ENCODE data around the gene RABGAP1L. TPM values are rescaled to one million over a fixed set of nuclear protein-coding genes. Genes with fewer than 3 reads are reported as not detected.
A peak's percentile ranks its signal among the peaks of the same experiment; 100 is the strongest.

The RABGAP1L gene
- total and polyA plus RNA-seq, 7 experiments from 2014 or later = 38.4 to 97.4 (median 55.1) TPM

- Mint-ChIP-seq H3K4me1 (peaks cover 0 to 18% (median 4%) of the 10 kb centered on the region in 7 donors), H3K36me3 (no peaks in the 10 kb centered on the region), H3K4me3 (no peak overlapping the region), H3K9me3 (no peaks in the 10 kb centered on the region), H3K27ac (peak overlapping the region in 1 of 9 donors; percentile 12), H3K27me3 (no peaks in the 10 kb centered on the region)
- ChIA-PET CTCF (interaction anchor here (0.6 to 0.9 kb wide), 4 partner anchors 113 to 526 kb away, joined by 3 to 9 read pairs (median 3); no protein-coding TSS in a partner anchor), POLR2A (interaction anchor here (0.7 kb wide), 1 partner anchor 212 kb away, joined by 3 read pairs; no protein-coding TSS in a partner anchor)
- H3K27me3 ChIP-seq (ENCODE audit: control insufficient read depth in 2 of 2, insufficient read depth in 2 of 2, low read length in 2 of 2) = no peaks in the 10 kb centered on the region
- H3K36me3 ChIP-seq (ENCODE audit: control insufficient read depth in 2 of 3, insufficient read depth in 3 of 3, low read length in 3 of 3) = no peaks in the 10 kb centered on the region
- no peaks in the 10 kb centered on the region for H3K9me3 ChIP-seq (ENCODE audit: control insufficient read depth in 2 of 3, low read length in 3 of 3)
- no peak overlapping the region for H3K27ac ChIP-seq (ENCODE audit: low read depth, low read length)
- ATAC-seq (peak; percentile 68), DNase-seq (peak in 7 of 9 donors; percentile 19 to 58 (median 43))
- intact Hi-C loops (cut with micrococcal nuclease) = loop anchor here (1.0 to 10.0 kb wide), 8 partner anchors 29 to 545 kb away; no protein-coding TSS in a partner anchor
- no peak overlapping the region for H3K4me3 ChIP-seq (ENCODE audit: low read length)
- H3K4me1 ChIP-seq (ENCODE audit: control insufficient read depth in 2 of 2, insufficient read depth in 2 of 2, low read length in 2 of 2) = no peaks in the 10 kb centered on the region
These were observed 610.7 kb downstream of the RABGAP1L start for GRCh38 chr1:174769961-174770549.

GRCh38 chr1:174775621-174776020 is 616.3 kb downstream of the RABGAP1L start:
- CTCF ChIA-PET = interaction anchor here (1.2 kb wide), 1 partner anchor 22 kb away, joined by 7 read pairs; no protein-coding TSS in a partner anchor
- H3K4me3 Mint-ChIP-seq = no peak overlapping the region

GRCh38 chr1:174777262-174777661 is 617.9 kb downstream of the RABGAP1L start:
- DNase-seq = no peak
- ChIA-PET CTCF (no interaction called here), POLR2A (no interaction called here)
- Histone ChIP-seq H3K4me1 (ENCODE audit: control insufficient read depth in 2 of 2, insufficient read depth in 2 of 2, low read length in 2 of 2) (no peaks in the 10 kb centered on the region), H3K9me3 (ENCODE audit: control insufficient read depth in 2 of 3, low read length in 3 of 3) (no peaks in the 10 kb centered on the region), H3K4me3 (ENCODE audit: low read length) (no peak overlapping the region), H3K36me3 (ENCODE audit: control insufficient read depth in 2 of 3, insufficient read depth in 3 of 3, low read length in 3 of 3) (no peaks in the 10 kb centered on the region), H3K27ac (ENCODE audit: low read depth, low read length) (no peak overlapping the region), H3K27me3 (ENCODE audit: control insufficient read depth in 2 of 2, insufficient read depth in 2 of 2, low read length in 2 of 2) (no peaks in the 10 kb centered on the region)
- Mint-ChIP-seq H3K27ac (no peak overlapping the region), H3K27me3 (peaks cover 0 to 2% (median 0%) of the 10 kb centered on the region in 5 donors), H3K4me3 (no peak overlapping the region), H3K9me3 (peaks cover 0 to 3% (median 0%) of the 10 kb centered on the region in 11 donors), H3K36me3 (peaks cover 0 to 17% (median 4%) of the 10 kb centered on the region in 5 donors), H3K4me1 (peaks cover 2 to 17% (median 12%) of the 10 kb centered on the region in 7 donors)
- no peak for ATAC-seq
- intact Hi-C loops (cut with micrococcal nuclease) = loop anchor here in 1 of 2 donors (10.0 kb wide), 2 partner anchors 108 to 538 kb away; no protein-coding TSS in a partner anchor

More at GRCh38 chr1:174775621-174776020, 616.3 kb downstream of the RABGAP1L start:
- H3K9me3 ChIP-seq (ENCODE audit: control insufficient read depth in 2 of 3, low read length in 3 of 3) = no peaks in the 10 kb centered on the region
- DNase-seq (no peak), ATAC-seq (no peak)
- intact Hi-C loops (cut with micrococcal nuclease) = loop anchor here in 1 of 2 donors (10.0 kb wide), 2 partner anchors 109 to 539 kb away; no protein-coding TSS in a partner anchor
- Mint-ChIP-seq H3K4me1 (peaks cover 2 to 17% (median 12%) of the 10 kb centered on the region in 7 donors), H3K27me3 (no peaks in the 10 kb centered on the region), H3K27ac (no peak overlapping the region), H3K9me3 (peaks cover 0 to 3% (median 0%) of the 10 kb centered on the region in 11 donors), H3K36me3 (peaks cover 0 to 12% (median 4%) of the 10 kb centered on the region in 5 donors)
- H3K27me3 ChIP-seq (ENCODE audit: control insufficient read depth in 2 of 2, insufficient read depth in 2 of 2, low read length in 2 of 2) = no peaks in the 10 kb centered on the region
- no peaks in the 10 kb centered on the region for H3K36me3 ChIP-seq (ENCODE audit: control insufficient read depth in 2 of 3, insufficient read depth in 3 of 3, low read length in 3 of 3)
- POLR2A ChIA-PET = no interaction called here
- H3K27ac ChIP-seq (ENCODE audit: low read depth, low read length) = no peak overlapping the region
- H3K4me1 ChIP-seq (ENCODE audit: control insufficient read depth in 2 of 2, insufficient read depth in 2 of 2, low read length in 2 of 2) = no peaks in the 10 kb centered on the region
- no peak overlapping the region for H3K4me3 ChIP-seq (ENCODE audit: low read length)

GRCh38 chr1:174785510-174785909 is 626.2 kb downstream of the RABGAP1L start:
- H3K36me3 ChIP-seq (ENCODE audit: control insufficient read depth in 2 of 3, insufficient read depth in 3 of 3, low read length in 3 of 3) = no peaks in the 10 kb centered on the region
- no peak for DNase-seq
- ChIA-PET POLR2A (interaction anchor here (0.6 kb wide), 1 partner anchor 213 kb away, joined by 3 read pairs; no protein-coding TSS in a partner anchor), CTCF (no interaction called here)
- no peaks in the 10 kb centered on the region for H3K9me3 ChIP-seq (ENCODE audit: control insufficient read depth in 2 of 3, low read length in 3 of 3)
- H3K9me3 Mint-ChIP-seq = peaks cover 0 to 1% (median 0%) of the 10 kb centered on the region in 11 donors
- no peak overlapping the region for H3K4me3 Mint-ChIP-seq
- no peak overlapping the region for H3K27ac Mint-ChIP-seq
- no peak for ATAC-seq
- H3K27me3 ChIP-seq (ENCODE audit: control insufficient read depth in 2 of 2, insufficient read depth in 2 of 2, low read length in 2 of 2) = no peaks in the 10 kb centered on the region
- peaks cover 0 to 16% (median 3%) of the 10 kb centered on the region in 5 donors for H3K36me3 Mint-ChIP-seq
- H3K27me3 Mint-ChIP-seq = peaks cover 0 to 3% (median 0%) of the 10 kb centered on the region in 5 donors
- no peak overlapping the region for H3K27ac ChIP-seq (ENCODE audit: low read depth, low read length)
- H3K4me1 ChIP-seq (ENCODE audit: control insufficient read depth in 2 of 2, insufficient read depth in 2 of 2, low read length in 2 of 2) = no peaks in the 10 kb centered on the region
- intact Hi-C loops (cut with micrococcal nuclease) = no loop called here
- peaks cover 0 to 14% (median 0%) of the 10 kb centered on the region in 7 donors for H3K4me1 Mint-ChIP-seq
- H3K4me3 ChIP-seq (ENCODE audit: low read length) = no peak overlapping the region

- peaks cover 0 to 14% (median 4%) of the 10 kb centered on the region in 7 donors for H3K4me1 Mint-ChIP-seq
- no peak overlapping the region for H3K27ac ChIP-seq (ENCODE audit: low read depth, low read length)
- H3K9me3 ChIP-seq (ENCODE audit: control insufficient read depth in 2 of 3, low read length in 3 of 3) = no peaks in the 10 kb centered on the region
- no peaks in the 10 kb centered on the region for H3K4me1 ChIP-seq (ENCODE audit: control insufficient read depth in 2 of 2, insufficient read depth in 2 of 2, low read length in 2 of 2)
- H3K27me3 ChIP-seq (ENCODE audit: control insufficient read depth in 2 of 2, insufficient read depth in 2 of 2, low read length in 2 of 2) = no peaks in the 10 kb centered on the region
- ATAC-seq (no peak), DNase-seq (no peak)
- intact Hi-C loops (cut with micrococcal nuclease) = no loop called here
- H3K27ac Mint-ChIP-seq = no peak overlapping the region
- H3K27me3 Mint-ChIP-seq = peaks cover 0 to 3% (median 0%) of the 10 kb centered on the region in 5 donors
- H3K4me3 ChIP-seq (ENCODE audit: low read length) = no peak overlapping the region
- peaks cover 0 to 16% (median 3%) of the 10 kb centered on the region in 5 donors for H3K36me3 Mint-ChIP-seq
- H3K4me3 Mint-ChIP-seq = no peak overlapping the region
- no peaks in the 10 kb centered on the region for H3K36me3 ChIP-seq (ENCODE audit: control insufficient read depth in 2 of 3, insufficient read depth in 3 of 3, low read length in 3 of 3)
- POLR2A ChIA-PET = no interaction called here
- CTCF ChIA-PET = no interaction called here
- no peaks in the 10 kb centered on the region for H3K9me3 Mint-ChIP-seq
These were observed 627.0 kb downstream of the RABGAP1L start for GRCh38 chr1:174786358-174786757.

GRCh38 chr1:174786760-174787159 is 627.4 kb downstream of the RABGAP1L start:
- CTCF ChIA-PET = no interaction called here
- H3K36me3 ChIP-seq (ENCODE audit: control insufficient read depth in 2 of 3, insufficient read depth in 3 of 3, low read length in 3 of 3) = no peaks in the 10 kb centered on the region
- peaks cover 0 to 16% (median 6%) of the 10 kb centered on the region in 7 donors for H3K4me1 Mint-ChIP-seq
- H3K27me3 Mint-ChIP-seq = peaks cover 0 to 2% (median 0%) of the 10 kb centered on the region in 5 donors
- peak; percentile 20 for ATAC-seq
- H3K9me3 ChIP-seq (ENCODE audit: control insufficient read depth in 2 of 3, low read length in 3 of 3) = no peaks in the 10 kb centered on the region
- DNase-seq = no peak
- intact Hi-C loops (cut with micrococcal nuclease) = no loop called here
- no peaks in the 10 kb centered on the region for H3K27me3 ChIP-seq (ENCODE audit: control insufficient read depth in 2 of 2, insufficient read depth in 2 of 2, low read length in 2 of 2)
- H3K27ac ChIP-seq (ENCODE audit: low read depth, low read length) = no peak overlapping the region
- H3K9me3 Mint-ChIP-seq = no peaks in the 10 kb centered on the region
- no peak overlapping the region for H3K4me3 Mint-ChIP-seq
- POLR2A ChIA-PET = no interaction called here
- H3K4me1 ChIP-seq (ENCODE audit: control insufficient read depth in 2 of 2, insufficient read depth in 2 of 2, low read length in 2 of 2) = peaks cover 0 to 2% of the 10 kb centered on the region in 2 donors
- no peak overlapping the region for H3K4me3 ChIP-seq (ENCODE audit: low read length)
- H3K36me3 Mint-ChIP-seq = peaks cover 0 to 16% (median 3%) of the 10 kb centered on the region in 5 donors
- H3K27ac Mint-ChIP-seq = peak overlapping the region in 1 of 9 donors; percentile 19

All from naive thymus-derived CD4-positive, alpha-beta T cell (primary cell).